ENCODE results near the gene PEX7. TPM values are rescaled to one million over a fixed set of nuclear protein-coding genes. Genes with fewer than 3 reads are reported as not detected.

Gene PEX7
- polyA plus RNA-seq, 1 experiment = 5.6 TPM

DNA sequence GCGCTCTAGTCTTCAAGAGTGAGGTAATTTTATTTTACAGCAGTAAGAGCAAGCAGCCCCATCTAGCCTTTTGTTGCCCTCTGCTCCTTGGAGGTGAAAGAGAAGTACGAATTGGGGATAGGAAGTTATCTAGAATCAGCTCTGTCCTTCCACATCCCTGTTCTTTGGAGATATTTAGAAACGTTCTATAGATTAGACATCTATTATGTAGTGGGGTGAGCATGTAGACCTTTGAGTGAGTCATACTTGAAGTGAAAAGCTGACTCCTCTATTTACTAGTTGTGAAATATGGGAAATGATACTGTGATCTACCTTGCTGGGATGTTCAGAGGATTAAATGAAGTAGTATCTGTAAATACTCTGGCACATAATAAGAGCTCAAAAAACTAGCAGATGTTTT, 63.7 kb downstream of the PEX7 start:
- ChIA-PET POLR2A (no interaction called here), CTCF (no interaction called here)
- TF ChIP-seq, protein P1, sequence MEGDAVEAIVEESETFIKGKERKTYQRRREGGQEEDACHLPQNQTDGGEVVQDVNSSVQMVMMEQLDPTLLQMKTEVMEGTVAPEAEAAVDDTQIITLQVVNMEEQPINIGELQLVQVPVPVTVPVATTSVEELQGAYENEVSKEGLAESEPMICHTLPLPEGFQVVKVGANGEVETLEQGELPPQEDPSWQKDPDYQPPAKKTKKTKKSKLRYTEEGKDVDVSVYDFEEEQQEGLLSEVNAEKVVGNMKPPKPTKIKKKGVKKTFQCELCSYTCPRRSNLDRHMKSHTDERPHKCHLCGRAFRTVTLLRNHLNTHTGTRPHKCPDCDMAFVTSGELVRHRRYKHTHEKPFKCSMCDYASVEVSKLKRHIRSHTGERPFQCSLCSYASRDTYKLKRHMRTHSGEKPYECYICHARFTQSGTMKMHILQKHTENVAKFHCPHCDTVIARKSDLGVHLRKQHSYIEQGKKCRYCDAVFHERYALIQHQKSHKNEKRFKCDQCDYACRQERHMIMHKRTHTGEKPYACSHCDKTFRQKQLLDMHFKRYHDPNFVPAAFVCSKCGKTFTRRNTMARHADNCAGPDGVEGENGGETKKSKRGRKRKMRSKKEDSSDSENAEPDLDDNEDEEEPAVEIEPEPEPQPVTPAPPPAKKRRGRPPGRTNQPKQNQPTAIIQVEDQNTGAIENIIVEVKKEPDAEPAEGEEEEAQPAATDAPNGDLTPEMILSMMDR (IDR thresholded peaks at IDR 0.05; ENCODE audit: insufficient read depth, low read depth, low read length) = no peak
- no peaks in the 10 kb centered on the region for H3K27me3 ChIP-seq (ENCODE audit: control insufficient read depth, insufficient read depth, low read length)
- no peaks in the 10 kb centered on the region for H3K36me3 ChIP-seq (ENCODE audit: control insufficient read depth, insufficient read depth, low read length)
- no peak for DNase-seq (ENCODE audit: low read depth)
- no peak overlapping the region for H3K4me3 ChIP-seq (ENCODE audit: low read depth, low read length)

DNA sequence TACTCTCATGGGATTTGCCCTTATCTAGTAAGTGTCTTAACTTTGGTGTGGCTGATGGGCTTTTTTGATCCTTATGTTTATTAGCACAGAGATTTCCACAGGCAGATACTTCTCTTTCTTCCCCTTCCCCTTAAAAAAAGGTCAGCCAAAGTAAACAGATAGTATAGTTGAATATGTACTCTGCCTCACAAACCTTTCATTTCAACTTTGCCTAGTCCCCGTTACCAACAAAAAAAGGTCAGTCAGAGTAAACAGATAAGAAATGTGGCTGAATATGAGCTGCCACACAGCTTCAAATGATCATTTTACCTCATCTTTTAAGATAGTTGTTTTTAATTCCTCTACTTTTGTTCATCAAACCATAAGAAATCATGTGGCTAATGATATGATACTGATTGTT, 65.6 kb downstream of the PEX7 start:
- no peaks in the 10 kb centered on the region for H3K27me3 ChIP-seq (ENCODE audit: control insufficient read depth, insufficient read depth, low read length)
- TF ChIP-seq, protein P1 (IDR thresholded peaks at IDR 0.05; ENCODE audit: insufficient read depth, low read depth, low read length) = no peak
- H3K4me3 ChIP-seq (ENCODE audit: low read depth, low read length) = no peak overlapping the region
- H3K36me3 ChIP-seq (ENCODE audit: control insufficient read depth, insufficient read depth, low read length) = no peaks in the 10 kb centered on the region
- no peak for DNase-seq (ENCODE audit: low read depth)
- CTCF ChIA-PET = interaction anchor here (1.1 kb wide), 1 partner anchor 32 kb away, joined by 3 read pairs; no protein-coding TSS in a partner anchor
- POLR2A ChIA-PET = no interaction called here

DNA sequence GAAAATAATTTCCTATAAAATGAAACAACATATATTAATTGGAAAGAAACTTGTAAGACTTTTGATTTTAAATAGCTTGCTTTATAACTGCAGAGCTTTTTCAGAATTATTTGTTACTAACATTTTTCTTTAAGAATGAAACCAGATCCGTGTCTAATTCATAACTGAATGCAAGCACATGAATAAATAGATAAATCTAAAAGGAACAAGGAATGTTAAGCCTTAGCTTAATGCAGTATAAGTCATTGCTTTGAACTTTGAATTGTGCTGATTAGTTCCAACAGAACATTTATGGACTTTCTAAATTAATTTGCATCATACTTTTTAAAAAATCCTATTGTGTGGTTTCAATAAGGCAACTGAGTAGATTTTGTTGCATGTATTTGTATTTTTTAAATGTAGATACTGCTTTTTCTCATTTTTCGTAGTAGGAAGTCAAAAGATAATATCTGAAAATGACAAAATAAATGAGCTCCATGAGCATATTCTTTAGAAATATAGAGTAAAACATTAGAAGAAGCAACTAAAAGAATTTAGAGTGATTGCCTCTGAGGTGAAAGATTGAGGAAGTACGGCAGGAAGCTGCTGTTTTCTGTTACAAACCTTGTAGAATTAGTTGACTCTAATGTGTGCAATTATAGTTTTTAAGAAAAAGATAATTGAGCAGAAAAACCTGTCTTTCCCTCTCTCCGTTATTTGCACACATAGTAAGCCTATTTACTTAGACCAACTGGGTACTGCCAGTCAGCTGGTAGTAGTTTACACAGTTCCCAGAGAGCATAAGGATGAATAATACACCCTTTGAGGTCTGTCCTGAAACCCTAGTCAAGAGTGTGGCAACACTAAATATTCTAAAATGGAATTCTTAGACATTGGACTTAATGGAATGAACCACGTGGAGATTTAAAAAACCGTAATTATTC, 67.1 kb downstream of the PEX7 start:
- POLR2A ChIA-PET = no interaction called here
- CTCF ChIA-PET = interaction anchor here (0.6 kb wide), 1 partner anchor 1585 kb away, joined by 4 read pairs; no protein-coding TSS in a partner anchor
- no peak for DNase-seq (ENCODE audit: low read depth)

DNA sequence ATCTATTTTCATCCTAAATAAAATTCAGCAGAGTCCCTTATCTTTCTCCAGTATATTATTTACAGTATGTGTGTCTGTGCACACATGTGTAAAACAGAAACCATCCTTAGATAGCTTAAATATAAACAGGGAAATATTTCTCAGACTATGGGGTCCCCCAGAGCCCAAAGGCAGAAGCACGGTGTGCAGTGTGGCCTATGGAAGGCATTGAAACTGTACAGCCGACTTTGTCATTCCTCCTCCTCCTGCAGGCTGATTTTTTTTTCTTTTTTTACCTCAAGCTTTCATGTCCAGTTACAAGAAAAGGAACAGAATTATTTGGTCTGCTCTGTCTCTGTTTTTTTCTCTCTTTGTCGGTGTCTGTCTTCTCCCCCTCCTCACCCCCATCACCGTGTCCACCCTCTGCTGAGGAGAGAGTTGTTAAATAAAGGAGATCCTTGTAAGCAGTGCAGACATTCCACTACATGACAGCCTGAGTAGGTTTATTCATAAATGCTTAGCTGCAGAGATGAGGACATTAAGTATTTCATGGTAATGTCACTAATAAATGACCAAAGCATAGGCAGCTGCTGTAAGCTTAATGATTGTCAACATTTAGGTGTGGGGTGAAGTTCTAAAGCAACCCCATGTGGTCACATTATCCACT, 67.9 kb downstream of the PEX7 start:
- Histone ChIP-seq H3K27me3 (ENCODE audit: control insufficient read depth, insufficient read depth, low read length) (no peaks in the 10 kb centered on the region), H3K36me3 (ENCODE audit: control insufficient read depth, insufficient read depth, low read length) (no peaks in the 10 kb centered on the region), H3K4me3 (ENCODE audit: low read depth, low read length) (no peak overlapping the region)
- TF ChIP-seq, protein P1 (IDR thresholded peaks at IDR 0.05; ENCODE audit: insufficient read depth, low read depth, low read length) = no peak
- DNase-seq (ENCODE audit: low read depth) = no peak
- ChIA-PET POLR2A (no interaction called here), CTCF (no interaction called here)

More for the DNA sequence above, 67.1 kb downstream of the PEX7 start:
- Histone ChIP-seq H3K36me3 (ENCODE audit: control insufficient read depth, insufficient read depth, low read length) (no peaks in the 10 kb centered on the region), H3K4me3 (ENCODE audit: low read depth, low read length) (no peak overlapping the region), H3K27me3 (ENCODE audit: control insufficient read depth, insufficient read depth, low read length) (no peaks in the 10 kb centered on the region)
- TF ChIP-seq, protein P1 (IDR thresholded peaks at IDR 0.05; ENCODE audit: insufficient read depth, low read depth, low read length) = no peak

DNA sequence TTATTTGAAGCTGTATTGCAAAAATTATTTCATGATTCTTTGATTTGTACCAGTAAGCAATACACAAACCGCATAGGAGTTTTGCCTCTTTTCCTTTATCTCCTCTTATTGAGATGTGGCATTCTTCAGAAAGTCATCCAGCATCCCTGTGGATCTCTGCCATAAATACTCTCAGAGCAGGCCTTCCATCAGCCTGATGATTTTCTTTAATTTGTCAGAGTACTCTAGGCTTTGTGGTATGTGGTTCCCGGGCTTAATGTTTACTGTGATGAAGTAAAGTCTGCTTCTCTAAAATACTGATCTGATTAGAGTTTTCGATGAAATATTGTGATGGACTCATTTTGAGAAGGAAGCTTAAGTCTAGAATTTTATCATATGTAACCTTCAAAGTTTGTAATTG, 68.6 kb downstream of the PEX7 start:
- no peak for DNase-seq (ENCODE audit: low read depth)
- Histone ChIP-seq H3K27me3 (ENCODE audit: control insufficient read depth, insufficient read depth, low read length) (no peaks in the 10 kb centered on the region), H3K36me3 (ENCODE audit: control insufficient read depth, insufficient read depth, low read length) (no peaks in the 10 kb centered on the region), H3K4me3 (ENCODE audit: low read depth, low read length) (no peak overlapping the region)
- CTCF ChIA-PET = no interaction called here
- POLR2A ChIA-PET = no interaction called here
- TF ChIP-seq, protein P1 (IDR thresholded peaks at IDR 0.05; ENCODE audit: insufficient read depth, low read depth, low read length) = no peak
